HG03571 (cell line): Measurements from ENCODE around the gene UBIAD1.

Experiments used
- ATAC-seq: cut with Tn5 transposase; IDR thresholded peaks from one replicate; pipeline ENCODE4 v1.9.1; 2021; ENCODE audit not compliant: unreplicated experiment

The UBIAD1 gene

GRCh38 chr1:11308699-11309224 lies 35.8 kb downstream of the UBIAD1 start:
- no peak for ATAC-seq

GRCh38 chr1:11309385-11309784 lies 36.4 kb downstream of the UBIAD1 start:
- ATAC-seq: no peak

- ATAC-seq: no peak
Observed at GRCh38 chr1:11311816-11312755, 39.1 kb downstream of the UBIAD1 start.

- no peak for ATAC-seq
Observed at GRCh38 chr1:11314959-11315358, 42.0 kb downstream of the UBIAD1 start.

- no peak for ATAC-seq
Observed at GRCh38 chr1:11316701-11317100, 43.7 kb downstream of the UBIAD1 start.

- no peak for ATAC-seq
Observed at GRCh38 chr1:11318982-11319381, 46.0 kb downstream of the UBIAD1 start.

- ATAC-seq: no peak
Observed at GRCh38 chr1:11320153-11320936, 47.3 kb downstream of the UBIAD1 start.

- no peak for ATAC-seq
Observed at GRCh38 chr1:11321656-11322491, 48.9 kb downstream of the UBIAD1 start.

- ATAC-seq: no peak
Observed at GRCh38 chr1:11324567-11325165, 51.7 kb downstream of the UBIAD1 start.

- ATAC-seq: no peak
Observed at GRCh38 chr1:11326070-11326469, 53.1 kb downstream of the UBIAD1 start.

- no peak for ATAC-seq
Observed at GRCh38 chr1:11328444-11328843, 55.4 kb downstream of the UBIAD1 start.

- no peak for ATAC-seq
Observed at GRCh38 chr1:11330411-11330810, 57.4 kb downstream of the UBIAD1 start.

GRCh38 chr1:11331036-11331944 lies 58.3 kb downstream of the UBIAD1 start:
- ATAC-seq: no peak

- no peak for ATAC-seq
Observed at GRCh38 chr1:11331945-11332546, 59.0 kb downstream of the UBIAD1 start.

GRCh38 chr1:11333631-11334030 lies 60.6 kb downstream of the UBIAD1 start:
- no peak for ATAC-seq

- no peak for ATAC-seq
Observed at GRCh38 chr1:11334261-11334804, 61.3 kb downstream of the UBIAD1 start.

GRCh38 chr1:11334821-11335220 lies 61.8 kb downstream of the UBIAD1 start:
- no peak for ATAC-seq

GRCh38 chr1:11335417-11336056 lies 62.5 kb downstream of the UBIAD1 start:
- ATAC-seq: peak; percentile 79
